Endothelial cell of umbilical vein (primary cell): Measurements from ENCODE around the gene DDX27.

Experiments used
- EZH2 ChIP-seq: IDR thresholded peaks from 2 replicates; pipeline ENCODE4 v1.6.1; 2012; ENCODE audit warnings: borderline replicate concordance, low read depth, mild to moderate bottlenecking, moderate library complexity, low read length, inconsistent platforms; ENCODE audit not compliant: severe bottlenecking
- JUN ChIP-seq: IDR thresholded peaks from 2 replicates; pipeline ENCODE4 v1.6.1; 2011; ENCODE audit warnings: borderline replicate concordance, low read depth; ENCODE audit not compliant: insufficient read length, insufficient read depth
- MYC ChIP-seq: IDR thresholded peaks from one replicate; pipeline ENCODE4 v1.6.1; 2011; ENCODE audit warnings: mild to moderate bottlenecking, low read depth, low read length
- POLR2A ChIP-seq: IDR thresholded peaks from 2 replicates; pipeline ENCODE4 v1.6.1; 2012; ENCODE audit warnings: low read depth, mild to moderate bottlenecking, control low read depth, low read length
- TF ChIP-seq, protein P1 (sequence below), 2 donors: IDR thresholded peaks; 1 replicate in 1 of 2; 2 replicates in 1 of 2; pipeline ENCODE4 v1.5.1; 2011; ENCODE audit warnings: low read length in 2 of 2, mild to moderate bottlenecking in 2 of 2, moderate library complexity in 2 of 2, control low read depth in 1 of 2, inconsistent platforms in 1 of 2, low read depth in 1 of 2; ENCODE audit not compliant: insufficient read depth in 1 of 2; ENCODE audit errors: extremely low read depth in 1 of 2

DNA sequence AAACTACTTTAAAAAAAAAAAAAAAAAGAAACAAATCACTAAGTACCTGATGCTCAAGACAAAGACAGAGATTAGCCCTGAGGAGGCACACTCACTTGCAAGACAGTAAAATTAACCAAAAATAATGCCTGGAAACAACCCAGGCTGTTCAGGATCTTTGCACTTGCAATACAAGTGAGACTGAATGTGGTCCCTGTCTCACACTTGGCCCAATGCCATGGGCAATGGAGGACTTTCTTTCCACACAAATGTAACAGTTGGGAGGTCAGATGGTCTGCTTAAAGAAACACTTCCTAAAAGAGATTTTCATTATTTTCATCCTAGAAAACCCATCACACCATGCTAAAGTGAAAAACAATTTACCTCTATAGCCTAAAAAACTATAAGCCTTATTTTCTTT is 47.3 kb upstream of the DDX27 start:
- TF ChIP-seq, protein P1, sequence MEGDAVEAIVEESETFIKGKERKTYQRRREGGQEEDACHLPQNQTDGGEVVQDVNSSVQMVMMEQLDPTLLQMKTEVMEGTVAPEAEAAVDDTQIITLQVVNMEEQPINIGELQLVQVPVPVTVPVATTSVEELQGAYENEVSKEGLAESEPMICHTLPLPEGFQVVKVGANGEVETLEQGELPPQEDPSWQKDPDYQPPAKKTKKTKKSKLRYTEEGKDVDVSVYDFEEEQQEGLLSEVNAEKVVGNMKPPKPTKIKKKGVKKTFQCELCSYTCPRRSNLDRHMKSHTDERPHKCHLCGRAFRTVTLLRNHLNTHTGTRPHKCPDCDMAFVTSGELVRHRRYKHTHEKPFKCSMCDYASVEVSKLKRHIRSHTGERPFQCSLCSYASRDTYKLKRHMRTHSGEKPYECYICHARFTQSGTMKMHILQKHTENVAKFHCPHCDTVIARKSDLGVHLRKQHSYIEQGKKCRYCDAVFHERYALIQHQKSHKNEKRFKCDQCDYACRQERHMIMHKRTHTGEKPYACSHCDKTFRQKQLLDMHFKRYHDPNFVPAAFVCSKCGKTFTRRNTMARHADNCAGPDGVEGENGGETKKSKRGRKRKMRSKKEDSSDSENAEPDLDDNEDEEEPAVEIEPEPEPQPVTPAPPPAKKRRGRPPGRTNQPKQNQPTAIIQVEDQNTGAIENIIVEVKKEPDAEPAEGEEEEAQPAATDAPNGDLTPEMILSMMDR (IDR thresholded peaks at IDR 0.05; ENCODE audit: extremely low read depth in 1 of 2, insufficient read depth in 1 of 2, low read depth in 1 of 2, low read length in 2 of 2), result no peak
- TF ChIP-seq JUN (no peak), EZH2 (no peak), MYC (no peak), POLR2A (no peak)
